Calu3 (cell line): ENCODE data around the gene MOCS1. TPM values are rescaled to one million over a fixed set of nuclear protein-coding genes. Genes with fewer than 3 reads are reported as not detected.

ENCODE experiments used
- BruUV-seq: library from RNA; stranded (reverse); fragments of 400-500 nt; replicated peaks from 2 replicates; lab custom pipeline; 2021; lab: Mats Ljungman, UMichigan
- CTCF ChIA-PET: fragments of 300-600 bp; sonication (Branson Sonifier 250); formaldehyde crosslinking; loops from one replicate; lab custom pipeline; 2022; ENCODE audit warnings: antibody characterized with exemption; lab: Charles Lee
- DNase-seq: peaks from one replicate; pipeline ENCODE4 v3.0.0; 2022
- H3K27ac Mint-ChIP-seq: one replicate; pipeline ENCODE4 v1.8.0; 2022; ENCODE audit warnings: mixed read lengths; ENCODE audit not compliant: unreplicated experiment
- H3K27me3 Mint-ChIP-seq: one replicate; pipeline ENCODE4 v1.8.0; 2022; ENCODE audit warnings: mixed read lengths; ENCODE audit not compliant: unreplicated experiment
- H3K36me3 Mint-ChIP-seq: one replicate; pipeline ENCODE4 v1.8.0; 2022; ENCODE audit warnings: mild to moderate bottlenecking, moderate library complexity, mixed read lengths; ENCODE audit not compliant: insufficient read depth, unreplicated experiment
- H3K4me1 Mint-ChIP-seq: one replicate; pipeline ENCODE4 v1.8.0; 2022; ENCODE audit warnings: mild to moderate bottlenecking, low read depth, mixed read lengths; ENCODE audit not compliant: unreplicated experiment
- H3K4me3 Mint-ChIP-seq: one replicate; pipeline ENCODE4 v1.8.0; 2022; ENCODE audit warnings: mild to moderate bottlenecking, low read depth, moderate library complexity, mixed read lengths; ENCODE audit not compliant: unreplicated experiment
- H3K9me3 Mint-ChIP-seq: one replicate; pipeline ENCODE4 v1.8.0; 2022; ENCODE audit warnings: low read depth, mixed read lengths; ENCODE audit not compliant: unreplicated experiment
- CTCF ChIP-seq: fragments of 200-600 bp; IDR thresholded peaks from one replicate; pipeline ENCODE4 v1.8.0; 2022; ENCODE audit warnings: antibody characterized with exemption; ENCODE audit not compliant: unreplicated experiment
- intact Hi-C: fragments of 100-400 bp; cut with micrococcal nuclease; formaldehyde crosslinking; loops from one replicate; pipeline ENCODE4 v1.10.0; 2022; ENCODE audit not compliant: unreplicated experiment
- total RNA-seq: library from RNA; stranded (reverse); gene quantifications from 2 replicates; pipeline ENCODE4 v1.2.3, GENCODE V29; 2022

MOCS1 gene
- total RNA-seq, 1 experiment from 2014 or later = 2.5 TPM

GRCh38 chr6:39881851-39882530 lies 52.3 kb downstream of the MOCS1 start:
- Mint-ChIP-seq H3K27me3 (peaks cover 50% of the 10 kb centered on the region), H3K4me1 (no peaks in the 10 kb centered on the region), H3K36me3 (no peaks in the 10 kb centered on the region), H3K9me3 (no peaks in the 10 kb centered on the region), H3K4me3 (no peak overlapping the region), H3K27ac (no peak overlapping the region)
- CTCF ChIA-PET = interaction anchor here (1.1 kb wide), 1 partner anchor 8 kb away, joined by 4 read pairs; no protein-coding TSS in a partner anchor
- intact Hi-C loops = no loop called here
- no peak for TF ChIP-seq CTCF
- no peak for DNase-seq
- no TSS peak for BruUV-seq

GRCh38 chr6:39880594-39880993 lies 53.7 kb downstream of the MOCS1 start:
- TF ChIP-seq CTCF = no peak
- peaks cover 50% of the 10 kb centered on the region for H3K27me3 Mint-ChIP-seq
- no TSS peak for BruUV-seq
- no peak overlapping the region for H3K27ac Mint-ChIP-seq
- H3K4me1 Mint-ChIP-seq = no peaks in the 10 kb centered on the region
- H3K36me3 Mint-ChIP-seq = no peaks in the 10 kb centered on the region
- intact Hi-C loops = no loop called here
- CTCF ChIA-PET = no interaction called here
- no peak for DNase-seq
- no peaks in the 10 kb centered on the region for H3K9me3 Mint-ChIP-seq
- H3K4me3 Mint-ChIP-seq = no peak overlapping the region

GRCh38 chr6:39879535-39879934 lies 54.7 kb downstream of the MOCS1 start:
- DNase-seq = no peak
- Mint-ChIP-seq H3K9me3 (no peaks in the 10 kb centered on the region), H3K4me3 (no peak overlapping the region), H3K36me3 (no peaks in the 10 kb centered on the region), H3K27me3 (peaks cover 39% of the 10 kb centered on the region), H3K4me1 (no peaks in the 10 kb centered on the region), H3K27ac (no peak overlapping the region)
- intact Hi-C loops = no loop called here
- no peak for TF ChIP-seq CTCF
- no TSS peak for BruUV-seq
- CTCF ChIA-PET = no interaction called here

- Mint-ChIP-seq H3K36me3 (no peaks in the 10 kb centered on the region), H3K4me1 (no peaks in the 10 kb centered on the region), H3K27me3 (peaks cover 31% of the 10 kb centered on the region), H3K4me3 (no peak overlapping the region), H3K27ac (no peak overlapping the region), H3K9me3 (no peaks in the 10 kb centered on the region)
- DNase-seq = no peak
- BruUV-seq = no TSS peak
- intact Hi-C loops = no loop called here
- CTCF ChIA-PET = interaction anchor here (0.6 kb wide), 2 partner anchors 87 to 461 kb away, joined by 3 read pairs; no protein-coding TSS in a partner anchor
- no peak for TF ChIP-seq CTCF
These were observed 57.4 kb downstream of the MOCS1 start for GRCh38 chr6:39876826-39877225.
